ENCODE results near the gene CLCA4.
"Not testable (repeated sequence)": the region's sequence is repeated elsewhere in the genome, so short reads cannot be mapped to it uniquely, and the experiment has no call there.

CLCA4 gene

DNA sequence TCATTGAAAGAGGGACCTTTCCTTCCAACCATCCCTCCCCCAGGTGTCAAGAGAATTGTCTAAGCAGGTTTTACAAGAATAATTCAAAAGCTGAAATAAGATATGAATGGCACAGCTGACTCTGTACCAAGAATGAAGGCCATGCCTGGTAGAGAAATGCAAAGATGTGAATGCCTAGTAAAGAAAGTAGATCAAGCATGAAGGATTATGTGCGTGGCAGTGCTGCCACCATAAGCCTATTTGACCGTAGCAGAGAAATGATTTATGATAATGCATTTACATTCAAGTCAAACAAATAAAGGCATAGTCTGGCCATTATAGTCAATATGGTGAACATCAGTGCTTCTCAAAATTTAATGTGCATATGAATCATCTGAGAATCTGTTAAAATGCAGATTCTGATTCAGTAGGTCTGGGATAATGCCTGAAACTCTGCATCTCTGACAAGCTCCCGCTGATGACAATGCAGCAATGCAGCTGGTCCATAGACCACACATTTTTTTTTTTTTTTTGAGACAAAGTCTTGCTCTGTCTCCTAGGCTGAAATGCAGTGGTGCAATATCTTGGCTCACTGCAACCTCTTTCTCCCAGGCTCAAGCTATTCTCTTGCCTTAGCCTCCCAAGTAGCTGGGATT lies 16.6 kb upstream of the CLCA4 start:
- no peak for FAIRE-seq

DNA sequence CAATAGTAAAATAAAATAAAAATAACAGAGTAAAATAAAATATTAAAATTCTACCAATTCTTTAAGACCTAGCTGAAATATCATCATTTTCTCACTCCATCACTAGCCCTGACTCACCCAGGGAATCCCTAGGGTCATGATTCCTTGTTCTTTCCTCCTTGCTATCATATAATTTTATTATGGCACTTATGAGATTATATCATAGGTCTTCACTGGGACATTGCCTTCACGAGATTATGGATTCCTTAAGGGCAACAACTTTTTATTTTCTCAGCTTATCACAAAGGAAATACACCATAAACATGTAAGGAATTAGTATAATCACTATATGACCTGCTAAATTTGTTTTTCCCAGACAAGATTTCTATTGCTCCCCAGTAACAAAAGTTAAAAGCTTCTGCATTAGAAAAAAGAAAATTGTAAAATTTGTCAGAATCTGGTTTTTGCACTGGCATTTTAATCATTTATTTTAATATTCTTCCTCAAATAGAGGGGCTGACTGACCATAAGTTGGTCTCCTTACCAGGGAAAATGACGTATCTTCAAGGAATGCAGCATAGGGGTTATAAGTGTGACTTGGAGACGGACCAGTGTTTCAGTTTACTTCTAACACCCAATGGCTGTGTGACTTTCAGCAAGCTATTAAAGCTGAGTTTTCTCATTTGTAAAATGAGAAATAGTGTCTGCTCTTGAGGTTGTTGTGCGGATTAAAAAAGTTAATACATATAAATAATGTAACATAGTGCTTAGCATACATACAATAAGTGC lies 8.8 kb upstream of the CLCA4 start:
- peak; percentile 92 for FAIRE-seq

DNA sequence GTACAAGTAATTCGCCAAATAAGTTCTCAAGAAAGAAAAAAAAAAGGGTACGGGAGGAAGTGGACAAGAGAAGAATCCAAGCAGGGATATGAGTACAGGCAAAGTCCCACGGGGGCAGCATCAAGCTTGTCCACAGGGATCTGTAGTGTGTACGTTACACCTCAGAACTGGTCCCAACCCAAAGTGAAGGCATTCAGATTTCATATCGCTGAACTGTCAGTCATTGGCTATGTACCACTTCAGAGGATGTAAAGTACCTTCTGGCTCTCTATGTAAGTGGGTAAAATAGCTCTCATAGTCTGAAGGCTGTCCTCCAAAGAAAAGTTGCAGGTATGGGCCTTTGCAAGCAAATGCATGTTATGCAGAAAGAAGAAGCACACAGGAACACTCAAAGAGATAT lies 8.1 kb upstream of the CLCA4 start:
- FAIRE-seq, result no peak

DNA sequence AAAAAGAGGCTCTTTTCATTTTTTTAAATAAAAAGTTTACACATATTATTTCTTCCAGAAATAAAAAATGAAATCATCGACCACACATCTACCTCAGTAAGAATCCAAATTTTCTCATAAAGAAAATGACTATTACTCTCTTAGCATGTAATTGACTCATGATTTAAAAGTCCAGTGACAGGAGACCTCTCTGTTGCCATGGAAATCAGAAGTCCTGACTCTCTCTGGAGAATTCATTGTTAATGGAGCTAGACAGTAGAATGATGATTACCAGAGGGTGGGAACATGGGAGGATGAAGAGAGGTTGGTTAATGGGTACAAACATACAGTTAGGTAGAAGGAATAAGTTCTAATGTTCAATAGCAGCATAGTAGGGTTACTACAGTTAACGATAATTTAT lies 5.0 kb upstream of the CLCA4 start:
- FAIRE-seq, result no peak

DNA sequence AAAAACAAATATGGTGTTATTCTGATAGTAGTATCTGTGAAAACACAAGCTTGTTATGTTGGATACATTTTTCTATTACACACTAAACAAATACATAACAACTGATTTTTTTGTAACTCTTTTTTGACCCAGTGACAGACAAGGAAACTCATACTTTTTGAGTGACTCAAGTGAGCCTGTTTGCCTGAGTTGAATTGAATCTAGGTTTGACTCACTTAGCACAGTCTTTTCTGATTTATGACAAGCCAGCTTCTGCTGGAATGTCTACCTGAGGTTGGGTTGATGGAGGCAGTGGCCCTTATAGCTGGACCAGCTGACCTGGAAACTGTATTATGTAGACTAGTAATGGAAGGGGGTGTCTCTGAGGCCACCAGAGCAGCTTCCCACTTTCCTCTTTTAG lies 4.2 kb upstream of the CLCA4 start:
- FAIRE-seq, result no peak

DNA sequence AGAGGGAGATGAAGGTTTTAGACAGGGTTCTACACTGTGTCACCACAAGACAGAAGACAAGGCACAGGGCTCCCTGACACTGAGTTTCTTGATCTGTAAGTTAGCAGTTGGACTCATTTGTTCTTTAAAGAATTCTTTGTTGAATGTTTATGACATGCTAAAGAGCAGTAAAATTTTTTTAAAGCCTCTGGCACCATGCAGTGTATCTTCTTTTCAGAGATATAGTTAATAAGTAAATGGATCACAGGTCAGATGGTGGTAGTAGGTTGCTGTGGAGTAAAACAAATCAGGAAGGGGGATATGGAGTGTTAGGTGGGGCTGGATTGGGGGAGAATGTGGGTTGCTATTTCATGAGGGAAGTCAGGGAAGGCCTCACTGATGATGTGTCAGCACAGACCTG lies 2.0 kb downstream of the CLCA4 start:
- no peak for FAIRE-seq

DNA sequence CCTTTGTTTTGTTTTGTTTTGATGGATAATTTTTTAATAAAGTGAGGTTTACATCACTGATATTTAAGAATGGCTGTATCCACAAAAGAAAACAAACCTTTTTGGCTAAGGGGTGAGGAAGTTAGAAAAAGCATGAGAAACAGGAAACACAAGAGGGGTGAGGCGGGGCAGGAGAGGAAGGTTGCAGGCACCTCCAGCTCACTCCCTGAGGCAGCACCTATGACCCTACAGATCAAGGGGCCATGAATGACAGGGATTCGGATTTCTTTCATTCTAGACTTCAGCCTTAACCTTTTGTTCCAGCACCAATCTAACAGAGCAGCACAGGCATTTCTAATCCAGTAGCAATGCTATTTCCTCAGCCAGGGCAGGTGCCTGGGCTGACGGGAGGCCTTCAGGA lies 4.4 kb downstream of the CLCA4 start:
- no peak for FAIRE-seq

DNA sequence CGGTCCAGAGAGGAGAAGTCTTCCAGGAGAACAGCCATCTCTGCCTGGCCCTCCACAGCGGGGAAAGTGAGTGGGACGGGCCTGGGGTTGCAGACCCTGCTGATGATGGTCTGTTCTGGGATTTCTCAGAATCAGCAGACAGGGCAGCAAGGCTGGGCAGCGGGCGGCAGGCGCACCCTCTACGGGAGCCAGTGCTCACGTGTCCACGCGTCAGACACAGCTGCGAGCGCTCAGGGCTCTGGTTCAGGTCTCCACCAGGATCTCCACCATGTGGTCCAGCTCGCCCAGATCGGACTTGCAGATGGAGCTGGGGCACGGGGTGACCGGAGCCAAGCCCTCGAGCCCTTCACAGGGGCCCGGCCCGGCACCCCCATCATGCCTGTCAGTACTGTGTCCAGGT lies 5.5 kb downstream of the CLCA4 start:
- no peak for FAIRE-seq

DNA sequence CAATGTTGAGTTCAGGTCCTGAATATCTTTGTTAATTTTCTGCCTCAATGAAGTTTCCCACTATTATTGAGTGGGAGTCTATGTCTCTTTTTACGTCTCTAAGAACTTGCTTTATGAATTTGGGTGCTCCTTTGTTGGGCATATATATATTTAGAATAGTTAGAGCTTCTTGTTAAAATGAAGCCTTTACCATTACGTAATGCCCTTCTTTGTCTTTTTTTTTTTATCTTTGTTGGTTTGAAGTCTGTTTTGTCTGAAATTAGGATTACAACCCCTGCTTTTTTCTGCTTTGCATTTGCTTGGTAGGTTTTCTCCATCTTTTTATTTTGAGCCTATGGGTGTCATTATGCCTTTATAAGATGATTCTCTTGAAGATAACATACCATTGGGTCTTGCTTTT lies 10.9 kb downstream of the CLCA4 start:
- FAIRE-seq, result no peak

DNA sequence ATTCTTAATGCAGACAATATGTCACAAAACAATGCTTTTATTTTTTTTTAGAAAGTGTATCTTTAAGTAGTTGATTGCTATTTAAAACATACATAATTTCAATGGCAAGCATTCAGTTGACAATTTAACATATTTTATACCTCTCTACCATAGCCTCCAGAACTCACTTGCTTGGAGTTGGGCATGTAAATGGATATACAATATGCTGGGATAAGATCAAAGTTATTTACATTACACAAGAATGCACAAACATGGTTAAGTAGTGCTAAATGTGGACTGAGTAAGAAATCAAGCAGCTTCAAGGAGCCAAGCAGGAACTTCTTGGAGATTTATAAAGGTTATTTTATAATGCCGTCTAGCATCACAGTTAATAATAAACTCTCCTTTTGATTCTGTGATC lies 17.0 kb downstream of the CLCA4 start:
- FAIRE-seq, result no peak

DNA sequence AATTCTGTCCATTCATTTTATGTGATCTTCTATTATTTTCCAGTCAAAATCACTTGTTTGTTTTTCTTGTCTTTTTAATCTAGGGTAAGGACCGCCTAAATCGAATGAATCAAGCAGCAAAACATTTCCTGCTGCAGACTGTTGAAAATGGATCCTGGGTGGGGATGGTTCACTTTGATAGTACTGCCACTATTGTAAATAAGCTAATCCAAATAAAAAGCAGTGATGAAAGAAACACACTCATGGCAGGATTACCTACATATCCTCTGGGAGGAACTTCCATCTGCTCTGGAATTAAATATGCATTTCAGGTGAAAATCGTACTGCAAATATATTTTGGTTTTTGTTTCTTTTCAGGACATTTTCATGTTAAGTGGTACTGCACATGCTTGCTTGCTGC lies 20.5 kb downstream of the CLCA4 start:
- no peak for FAIRE-seq

DNA sequence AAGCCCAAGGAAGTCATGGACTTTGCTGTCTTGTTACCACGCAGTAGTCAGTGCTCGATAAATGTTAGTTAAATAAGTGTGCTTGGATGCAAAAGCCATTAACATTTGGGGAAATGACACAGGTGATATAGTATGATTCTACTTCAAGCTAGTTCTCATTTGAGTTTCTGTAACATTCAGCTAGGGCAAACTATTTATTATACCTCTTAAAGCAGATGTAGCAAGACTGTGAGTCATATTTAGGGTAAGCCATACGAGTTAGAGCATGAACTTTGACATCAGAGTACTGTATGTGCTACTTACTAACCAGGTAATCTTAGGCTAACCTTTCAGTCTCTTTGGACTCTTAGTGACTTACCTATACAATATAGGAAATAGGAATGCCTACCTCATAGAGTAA lies 21.0 kb downstream of the CLCA4 start:
- FAIRE-seq, result no peak

DNA sequence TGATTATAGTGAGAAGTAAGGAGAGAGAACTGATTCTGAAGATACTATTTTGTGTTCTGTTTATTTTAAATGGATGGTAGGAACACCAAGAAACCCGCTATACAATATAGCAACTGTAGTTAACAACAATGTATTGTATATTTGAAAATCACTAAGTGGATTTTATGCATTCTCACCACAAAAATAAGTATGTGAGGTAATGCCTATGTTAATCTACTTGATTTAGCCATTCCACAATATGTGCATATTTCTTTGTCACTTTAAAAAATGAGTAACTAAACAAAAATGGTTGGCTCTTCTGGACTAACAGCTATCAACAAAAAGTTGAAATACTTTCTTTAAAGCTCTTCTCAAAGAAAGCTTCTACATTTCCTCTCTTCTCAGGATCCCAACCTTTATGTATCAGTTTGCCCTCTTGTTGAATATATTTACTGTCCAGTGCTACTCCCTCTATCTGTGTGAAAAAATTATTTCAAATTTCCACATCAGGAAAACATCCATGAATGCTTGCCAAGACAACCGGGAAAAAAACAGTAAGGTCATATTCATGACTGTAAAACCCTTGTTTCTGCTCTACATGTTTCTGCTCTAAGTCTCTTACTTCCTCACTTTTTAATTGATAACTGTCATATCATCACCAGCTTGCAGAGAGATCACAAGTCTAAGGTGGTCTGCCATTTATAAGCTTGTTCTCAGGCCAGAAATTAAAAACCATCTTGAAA lies 27.0 kb downstream of the CLCA4 start:
- no peak for FAIRE-seq

DNA sequence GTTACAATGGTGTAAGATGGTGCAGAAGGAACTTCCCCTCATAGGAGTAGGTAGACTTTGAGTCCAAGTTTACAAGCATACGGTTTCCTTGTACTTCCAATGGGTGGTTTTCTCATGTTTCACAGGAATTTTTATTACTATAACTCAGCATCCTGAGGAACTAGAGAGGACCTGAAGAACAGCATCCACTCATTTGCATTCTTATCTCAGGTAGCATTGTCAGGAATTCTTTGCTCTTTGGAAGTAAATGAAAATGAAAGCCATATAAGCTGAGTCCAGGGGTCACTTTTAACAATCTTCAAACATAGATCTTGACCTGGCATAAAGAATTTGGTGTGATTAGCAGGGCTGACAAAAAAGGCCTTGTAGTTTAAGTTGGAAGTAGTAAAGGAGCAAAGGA lies 34.4 kb downstream of the CLCA4 start:
- FAIRE-seq, result peak; percentile 51

DNA sequence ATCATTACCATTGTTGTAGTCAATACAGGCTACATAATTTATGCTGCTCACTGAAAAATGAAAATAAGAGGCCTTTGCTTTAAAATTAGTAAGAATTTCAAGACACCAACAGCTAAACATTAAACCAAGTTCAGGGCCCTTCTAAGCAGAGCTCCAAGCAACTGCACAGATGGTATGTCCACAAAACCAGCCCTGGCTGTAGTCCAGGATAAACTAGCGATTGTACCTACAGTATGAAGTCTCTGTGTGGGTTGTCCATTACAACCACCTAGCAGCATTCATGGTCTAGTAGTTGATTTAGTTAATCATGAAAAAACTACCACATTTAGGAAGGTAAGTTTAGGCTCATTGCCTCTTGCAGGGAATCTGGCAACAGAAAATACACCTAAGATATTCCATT lies 35.3 kb downstream of the CLCA4 start:
- no peak for FAIRE-seq

DNA sequence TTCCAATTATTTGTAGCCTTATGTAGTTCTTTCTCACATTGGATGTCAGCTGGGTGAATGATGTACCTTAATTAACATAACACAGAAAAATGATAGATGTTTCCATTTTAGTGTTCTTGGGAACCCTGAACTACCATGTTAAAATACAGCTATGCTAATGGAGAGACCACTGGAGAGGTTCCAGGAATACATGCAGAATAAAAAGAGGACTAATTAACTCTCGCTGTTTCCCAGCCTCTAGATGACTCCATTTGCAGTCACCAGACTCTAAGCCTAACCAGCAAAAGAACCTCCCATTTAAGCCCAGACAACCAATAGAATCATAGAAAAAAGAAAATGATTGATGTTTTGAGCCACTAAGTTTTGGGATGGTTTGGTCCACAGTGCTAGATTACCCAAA lies 36.2 kb downstream of the CLCA4 start:
- FAIRE-seq, result no peak

DNA sequence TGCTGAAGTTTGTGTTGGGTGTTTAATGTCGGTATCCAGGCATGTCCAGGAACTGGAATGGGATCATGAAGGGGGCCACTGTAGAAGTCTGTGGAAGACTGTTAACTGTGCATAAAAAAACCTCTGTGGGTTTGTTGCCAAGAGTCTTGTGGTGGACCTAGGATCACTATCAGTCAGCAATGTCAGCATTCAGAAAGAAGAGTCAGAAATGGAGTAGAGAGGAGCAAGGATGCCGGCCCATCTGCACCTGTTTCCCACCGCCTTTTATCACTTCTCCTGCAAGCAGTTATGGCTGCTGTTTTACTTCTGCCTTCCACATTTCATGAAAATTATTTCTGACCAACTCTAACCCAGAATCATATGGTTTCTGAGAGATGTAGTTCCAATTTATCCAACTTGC lies 36.7 kb downstream of the CLCA4 start:
- no peak for FAIRE-seq

DNA sequence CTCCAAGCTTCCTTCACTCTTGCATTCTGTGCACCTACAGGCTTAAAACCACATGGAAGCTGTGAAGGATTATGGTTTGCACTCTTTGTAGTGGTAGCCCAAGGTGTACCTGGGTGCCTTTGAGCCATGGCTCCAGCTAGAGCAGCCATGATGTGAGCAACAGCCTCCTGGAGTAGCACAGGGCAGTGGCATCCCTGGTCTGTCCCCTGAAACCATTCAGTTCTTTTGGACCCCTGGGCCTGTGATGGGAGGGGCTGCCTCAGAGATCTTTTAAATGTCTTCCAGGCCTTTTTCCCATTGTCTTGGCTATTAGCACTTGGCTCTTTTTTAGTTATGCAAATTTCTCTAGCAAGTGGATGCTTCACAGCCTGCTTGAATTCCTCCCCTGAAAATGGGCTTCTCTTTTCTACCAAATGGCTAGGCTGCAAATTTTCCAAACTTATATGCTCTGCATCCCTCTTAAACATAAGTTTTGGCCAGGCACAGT lies 47.4 kb downstream of the CLCA4 start:
- FAIRE-seq, result no peak

DNA sequence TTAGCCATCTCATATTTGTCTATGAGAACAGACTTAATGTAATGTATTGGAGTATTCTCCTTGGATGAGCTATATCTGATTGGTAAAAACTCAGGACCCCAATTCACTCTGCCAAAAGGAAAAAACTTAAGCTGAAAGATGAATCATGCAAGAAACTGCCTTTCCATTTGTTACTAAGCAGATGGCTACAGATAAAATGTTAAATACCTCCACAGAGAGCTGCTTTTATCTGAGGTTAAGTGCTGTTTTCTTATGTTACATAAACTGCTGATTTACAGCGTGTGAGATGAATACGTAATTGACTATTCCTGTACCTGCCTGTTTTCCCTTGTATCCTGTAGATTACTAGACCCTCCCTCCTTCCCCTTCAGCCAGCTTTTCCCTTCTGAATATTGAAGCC lies 49.3 kb downstream of the CLCA4 start:
- FAIRE-seq, result no peak

DNA sequence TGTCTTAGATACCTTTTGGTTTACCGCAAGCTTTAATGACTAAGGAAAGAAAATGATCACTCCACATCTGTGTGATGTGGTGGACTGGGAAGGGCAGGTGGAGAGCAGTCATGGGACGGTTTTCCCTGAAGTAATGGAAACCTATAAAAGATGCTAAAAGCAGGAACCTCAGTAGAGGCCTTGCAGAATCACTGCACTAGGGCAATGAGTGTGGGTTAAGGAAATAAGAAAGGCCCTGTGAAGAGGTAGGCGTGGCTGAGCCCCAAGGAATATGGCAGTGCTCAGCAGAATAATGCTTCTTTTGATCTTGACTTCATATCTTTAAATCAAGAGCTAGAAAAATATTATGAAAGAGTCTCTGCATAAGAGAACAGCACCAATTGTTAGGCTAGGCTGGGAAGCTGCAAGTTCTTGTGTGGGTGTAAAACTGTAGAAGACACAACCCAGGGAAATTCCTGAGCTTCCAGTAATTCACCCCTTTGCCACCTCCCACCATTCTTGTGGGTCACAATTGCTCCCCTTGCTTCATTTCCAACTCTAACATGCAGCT lies 49.9 kb downstream of the CLCA4 start:
- FAIRE-seq, result no peak

DNA sequence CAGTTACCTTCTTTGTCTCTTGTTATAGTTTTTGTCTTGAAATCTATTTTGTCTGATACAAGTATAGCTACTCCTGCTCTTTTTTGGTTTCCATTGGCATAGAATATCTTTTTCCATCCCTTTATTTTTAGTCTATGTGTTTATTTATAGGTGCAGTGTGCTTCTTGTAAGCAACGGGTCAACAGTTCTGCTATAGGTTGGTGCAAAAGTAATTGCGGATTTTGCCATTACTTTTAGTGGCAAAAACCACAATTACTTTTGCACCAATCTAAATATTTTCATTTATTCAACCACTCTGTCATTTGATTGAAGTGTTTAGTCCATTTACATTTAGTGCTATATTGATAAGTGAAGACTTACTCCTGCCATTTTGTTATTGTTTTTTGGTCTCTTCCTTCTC lies 59.2 kb downstream of the CLCA4 start:
- not testable (repeated sequence) for FAIRE-seq

DNA sequence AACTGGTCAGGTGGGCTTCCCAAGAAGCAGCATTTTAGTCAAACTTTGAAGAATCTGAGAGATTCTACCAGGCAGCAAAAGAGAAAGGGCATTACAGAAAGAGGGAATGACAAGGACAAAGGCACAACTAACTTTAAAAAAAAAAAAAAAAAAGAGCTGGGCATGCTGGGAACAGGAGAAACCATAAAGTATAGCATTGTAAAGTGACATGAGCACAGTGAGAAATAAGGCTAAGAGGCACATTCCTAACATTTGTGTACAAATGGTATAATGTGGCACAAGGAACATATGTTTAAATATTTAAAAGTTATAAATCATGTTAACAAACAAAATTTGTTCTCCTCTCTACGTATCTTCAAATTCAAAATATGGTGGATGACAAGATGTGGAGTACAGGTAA lies 69.6 kb downstream of the CLCA4 start:
- FAIRE-seq, result no peak

DNA sequence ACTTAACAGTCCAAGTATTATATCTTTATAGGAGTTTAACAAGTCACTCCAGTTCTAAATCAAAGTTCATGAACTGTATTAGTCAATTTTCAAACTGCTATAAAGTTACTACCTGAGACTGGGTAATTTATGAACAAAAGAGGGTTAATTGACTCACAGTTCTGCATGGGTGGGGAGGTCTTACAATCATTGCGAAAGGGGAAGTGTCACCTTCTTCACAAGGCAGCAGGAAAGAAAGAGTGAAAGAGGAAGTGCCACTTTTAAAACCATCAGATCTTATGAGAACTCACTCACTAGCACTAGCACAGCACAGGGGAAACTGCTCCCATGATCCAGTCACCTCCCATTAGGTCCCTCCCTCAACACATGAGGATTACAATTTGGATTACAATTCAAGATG lies 70.0 kb downstream of the CLCA4 start:
- peak; percentile 89 for FAIRE-seq

DNA sequence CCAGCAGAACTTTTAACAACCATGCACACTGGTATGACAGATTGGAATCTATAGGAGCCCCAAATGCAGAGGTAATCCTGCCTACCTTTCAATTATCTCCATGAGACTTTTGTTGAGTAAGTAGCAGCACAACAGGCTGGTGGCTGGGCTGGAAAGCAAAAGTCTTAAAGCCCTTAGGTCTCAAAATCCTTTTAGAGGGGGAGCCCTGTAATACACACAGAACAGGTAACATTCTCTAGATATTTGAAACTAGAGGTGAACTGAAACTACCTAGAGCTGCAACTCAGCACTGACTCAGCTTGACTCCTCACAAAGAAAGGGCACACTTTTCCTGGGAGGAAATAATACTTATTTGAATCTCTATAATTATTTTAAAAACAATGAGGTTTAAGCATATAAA lies 71.5 kb downstream of the CLCA4 start:
- no peak for FAIRE-seq
